Raji (cell line): Measurements from ENCODE around the gene CAPN15.

ENCODE experiments used
- POLR2A ChIP-seq: IDR thresholded peaks from 2 replicates; pipeline ENCODE4 v1.6.1; 2011; ENCODE audit warnings: low read depth, low read length, control low read depth; ENCODE audit not compliant: insufficient read depth

CAPN15 gene

GRCh38 chr16:527015-527903 is at the start of gene CAPN15:
Gene CAPN15 (plus strand): TSS chr16:527712. CDS start chr16:546839, 19,127 bp downstream.
- peak; percentile 68 for TF ChIP-seq POLR2A

DNA sequence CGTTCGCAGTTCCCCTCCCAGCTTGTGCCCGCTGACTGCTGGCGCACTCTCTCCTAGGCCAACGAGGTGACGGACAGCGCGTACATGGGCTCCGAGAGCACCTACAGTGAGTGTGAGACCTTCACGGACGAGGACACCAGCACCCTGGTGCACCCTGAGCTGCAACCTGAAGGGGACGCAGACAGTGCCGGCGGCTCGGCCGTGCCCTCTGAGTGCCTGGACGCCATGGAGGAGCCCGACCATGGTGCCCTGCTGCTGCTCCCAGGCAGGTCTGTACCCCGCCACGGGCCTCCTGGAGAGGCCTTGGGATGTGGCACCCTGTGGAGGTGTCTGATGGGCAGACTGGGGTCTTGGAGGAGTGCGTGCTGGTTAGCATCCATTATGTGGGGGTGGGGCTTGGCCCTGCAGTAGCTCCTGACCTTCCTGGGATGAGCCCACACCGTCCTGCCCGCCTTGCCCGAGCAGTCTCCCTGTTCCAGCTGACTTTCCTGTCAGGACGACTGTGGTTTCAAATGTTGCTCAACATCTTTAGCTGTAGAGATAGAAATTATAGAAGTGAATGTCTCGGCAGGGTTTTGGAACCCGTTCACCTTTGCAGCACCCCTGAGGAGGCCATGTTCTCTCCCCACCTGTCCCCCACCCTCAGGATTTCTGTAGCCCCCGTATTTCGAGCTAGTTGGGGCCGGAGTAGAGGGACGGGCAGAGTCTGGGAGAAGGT is 44.9 kb upstream of the CAPN15 start:
- no peak for TF ChIP-seq POLR2A

DNA sequence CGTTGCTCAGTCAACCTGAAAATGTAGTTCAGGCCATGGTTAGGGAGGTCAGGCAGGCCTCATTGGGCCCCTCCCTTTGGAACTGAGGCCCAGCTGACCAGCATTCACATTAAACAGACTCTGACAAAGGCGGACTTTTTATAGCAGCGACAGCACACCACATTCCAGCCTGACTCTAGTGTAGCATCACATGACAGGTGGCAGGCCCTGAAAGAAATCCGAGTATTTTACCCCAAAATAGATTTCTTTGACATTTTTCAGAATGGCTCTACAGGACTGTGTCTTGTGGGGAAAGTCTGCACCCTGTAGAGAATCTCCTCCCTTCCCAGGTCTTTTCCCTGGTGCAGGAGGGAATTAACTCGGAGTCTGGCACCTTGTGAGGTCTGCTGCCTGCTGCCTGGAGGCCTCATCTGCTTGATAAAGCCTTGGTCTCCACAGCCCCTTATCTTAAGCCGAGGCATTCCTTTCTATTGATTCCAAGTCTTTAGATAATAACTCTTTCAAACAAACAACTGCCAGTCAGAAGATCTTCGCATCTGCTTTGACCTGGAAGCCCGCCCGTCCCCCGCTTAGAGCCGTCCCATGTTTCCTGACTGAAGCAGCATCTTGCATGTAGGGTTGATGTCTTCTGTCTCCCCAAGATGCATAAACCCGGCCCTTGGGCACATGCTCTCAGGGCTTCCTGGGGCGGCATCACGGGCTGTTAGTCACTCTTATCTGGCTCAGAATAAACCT is 44.0 kb upstream of the CAPN15 start:
- TF ChIP-seq POLR2A: no peak

DNA sequence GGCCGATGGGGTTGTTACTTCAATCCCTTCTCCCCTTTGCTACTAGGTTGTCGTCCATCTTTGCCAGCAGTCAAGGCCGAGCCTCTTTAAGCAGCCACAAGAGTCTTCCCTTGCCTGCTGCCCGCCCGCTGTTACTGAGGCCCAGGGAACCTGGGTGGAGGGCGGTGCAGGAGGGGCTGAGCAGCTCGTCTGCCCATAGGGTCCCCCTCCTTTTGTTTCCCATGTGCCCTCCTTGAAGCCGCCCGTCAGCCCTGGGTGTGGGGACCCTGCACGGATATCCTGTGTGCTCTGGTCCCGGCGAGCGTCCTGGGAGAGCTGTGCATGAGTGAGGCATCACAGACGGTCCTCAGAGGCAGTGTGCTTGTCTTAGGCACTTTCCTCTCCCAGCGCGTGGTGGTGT is 37.9 kb upstream of the CAPN15 start:
- TF ChIP-seq POLR2A: no peak

- no peak for TF ChIP-seq POLR2A
These were observed 36.7 kb upstream of the CAPN15 start for GRCh38 chr16:490768-491167.

DNA sequence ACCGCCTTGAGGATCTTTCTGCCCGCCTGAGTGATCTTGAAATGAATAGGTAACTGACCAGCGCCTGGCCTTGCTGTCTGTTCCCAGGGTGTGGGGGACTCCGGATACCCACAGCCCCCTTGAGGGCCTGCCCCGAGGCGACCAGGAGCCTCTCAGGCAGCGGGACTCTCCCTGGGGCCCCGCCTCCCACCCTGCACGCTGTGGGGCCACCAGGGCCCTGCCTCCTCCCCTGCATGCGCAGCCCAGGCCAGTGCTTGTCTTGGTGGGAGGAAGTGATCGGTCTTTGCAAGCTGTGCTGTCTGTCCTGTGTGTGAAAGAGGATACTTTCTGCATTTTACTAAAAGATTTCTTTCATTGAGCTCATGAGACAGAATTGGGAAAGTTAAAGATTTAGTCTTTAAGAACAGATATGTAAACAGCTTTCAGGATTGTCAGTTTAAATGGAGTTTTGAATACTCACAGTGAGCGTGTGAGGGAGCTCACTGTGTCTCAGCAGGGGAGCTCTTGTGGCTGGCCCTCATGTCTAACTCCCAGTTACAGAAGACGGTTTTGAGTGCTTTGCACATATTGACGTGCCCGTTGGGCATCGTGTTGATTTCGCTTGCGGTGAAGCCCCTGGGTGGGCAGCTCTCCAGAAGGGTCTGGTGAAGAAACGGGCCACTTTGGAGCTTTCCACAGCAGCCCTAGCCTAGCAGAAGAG is 36.1 kb upstream of the CAPN15 start:
- no peak for TF ChIP-seq POLR2A

DNA sequence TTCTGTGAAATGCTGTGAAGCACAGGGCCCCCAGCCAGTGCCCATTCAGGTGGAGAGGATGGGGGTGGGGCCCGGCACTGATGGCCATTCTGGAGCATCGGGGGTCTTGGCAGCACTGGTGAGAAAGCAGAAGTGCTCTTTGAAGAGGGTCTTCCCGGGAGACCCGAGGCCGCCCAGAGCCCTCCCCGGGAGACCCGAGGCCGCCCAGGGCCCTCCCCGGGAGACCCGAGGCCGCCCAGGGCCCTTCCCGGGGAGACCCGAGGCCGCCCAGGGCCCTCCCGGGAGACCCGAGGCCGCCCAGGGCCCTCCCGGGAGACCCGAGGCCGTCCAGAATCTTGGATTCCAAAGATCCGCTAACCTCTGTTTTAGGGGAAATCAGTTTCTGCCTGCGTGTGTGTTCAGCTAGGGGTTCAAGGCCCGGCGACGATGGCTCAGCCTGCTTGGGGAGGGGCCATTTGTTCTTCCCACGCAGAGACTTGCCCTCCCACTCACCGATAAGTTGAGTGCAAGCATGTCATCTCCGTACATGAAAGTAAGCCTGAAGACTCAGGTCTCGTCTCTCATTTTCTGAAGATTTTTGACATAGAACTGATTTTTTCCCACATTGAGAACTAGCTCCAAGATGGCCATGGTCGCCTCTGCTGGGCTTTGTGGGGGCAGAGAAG is 35.2 kb upstream of the CAPN15 start:
- no peak for TF ChIP-seq POLR2A

GRCh38 chr16:495127-495748 is 32.3 kb upstream of the CAPN15 start:
- TF ChIP-seq POLR2A: no peak

- TF ChIP-seq POLR2A: no peak
These were observed 31.2 kb upstream of the CAPN15 start for GRCh38 chr16:496097-496886.

- TF ChIP-seq POLR2A: no peak
These were observed 30.3 kb upstream of the CAPN15 start for GRCh38 chr16:497258-497657.

GRCh38 chr16:499924-500323 is 27.6 kb upstream of the CAPN15 start:
- TF ChIP-seq POLR2A: no peak

GRCh38 chr16:500709-501108 is 26.8 kb upstream of the CAPN15 start:
- TF ChIP-seq POLR2A: no peak

- TF ChIP-seq POLR2A: no peak
These were observed 25.2 kb upstream of the CAPN15 start for GRCh38 chr16:502179-502943.
